Renal cortical epithelial cell (primary cell): ENCODE data around the gene GGA2. TPM values are rescaled to one million over a fixed set of nuclear protein-coding genes. Genes with fewer than 3 reads are reported as not detected.

Experiments used
- DNase-seq: peaks from one replicate; pipeline ENCODE4 v3.0.0-alpha.2; 2011; ENCODE audit warnings: low read depth
- total RNA-seq: library from RNA; depleted of rRNA; stranded (reverse); fragments of >200 nt; gene quantifications from 2 replicates; pipeline ENCODE4 v1.2.3, GENCODE V29; 2014

GGA2 gene
- total RNA-seq, 1 donor from 2014 or later, result 33.8 TPM

DNA sequence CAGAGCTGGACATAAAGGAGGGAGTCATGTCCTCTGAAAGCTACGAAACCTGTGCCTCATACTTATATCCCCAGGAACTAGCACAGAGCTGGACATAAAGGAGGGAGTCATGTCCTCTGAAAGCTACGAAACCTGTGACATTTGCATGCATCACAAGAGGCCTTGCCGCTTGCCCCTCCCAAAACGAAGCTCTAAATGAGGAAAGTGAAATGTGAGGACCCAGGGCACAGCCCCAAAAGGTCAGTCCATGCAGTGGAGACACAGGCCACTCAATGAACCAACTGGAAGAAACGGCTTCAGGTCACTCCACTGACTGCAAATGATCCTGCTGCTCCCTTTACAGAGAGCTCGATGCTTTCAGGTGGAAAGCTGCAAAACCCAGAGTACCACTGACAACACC lies 95.6 kb downstream of the GGA2 start:
- DNase-seq, result no peak

Other genes starting within 250 kb of the GGA2 start
- gene SCNN1B, start 208.2 kb downstream of the GGA2 start, total RNA-seq, result not detected in 2 replicates
- gene COG7, start 57.3 kb downstream of the GGA2 start, total RNA-seq, result 9.9 and 24.9 TPM in 2 replicates
- gene EARS2, start 46.9 kb upstream of the GGA2 start, total RNA-seq, result 37.2 and 45.3 TPM in 2 replicates
- 107 and 193 TPM in 2 replicates for gene UBFD1, start 47.2 kb upstream of the GGA2 start, total RNA-seq
- 22.2 and 43.6 TPM in 2 replicates for gene NDUFAB1, start 85.8 kb upstream of the GGA2 start, total RNA-seq
- gene PALB2, start 130.8 kb upstream of the GGA2 start, total RNA-seq, result 12.5 and 15.4 TPM in 2 replicates
- gene DCTN5, start 131.0 kb upstream of the GGA2 start, total RNA-seq, result 64.8 and 123 TPM in 2 replicates
- 0.99 and 8.0 TPM in 2 replicates for gene PLK1, start 168.4 kb upstream of the GGA2 start, total RNA-seq
- 0.15 TPM in 1 of 2 replicates, not detected in the other for gene ERN2, start 202.7 kb upstream of the GGA2 start, total RNA-seq
- gene CHP2, start 244.5 kb upstream of the GGA2 start, total RNA-seq, result not detected in 2 replicates